Esophagus squamous epithelium (tissue), 5 donors: ENCODE results near the gene HOXC10. TPM values are rescaled to one million over a fixed set of nuclear protein-coding genes. Genes with fewer than 3 reads are reported as not detected.

Source experiments
- DNase-seq: peaks from one replicate; lab custom pipeline; 2025; lab: John Stamatoyannopoulos, UW
- H3K27ac ChIP-seq, 4 donors: fragments of 200-600 bp; sonication (generic); one replicate each; pipeline ENCODE4 v1.5.1; 2016 to 2019; ENCODE audit warnings: mild to moderate bottlenecking in 1 of 4
- H3K27me3 ChIP-seq, 4 donors: fragments of 200-600 bp; sonication (generic); 1 replicate in 3 of 4; 2 replicates in 1 of 4; pipeline versions ENCODE4 v1.5.1 to v1.6.0; 2017 to 2021; ENCODE audit warnings: antibody characterized with exemption in 1 of 4
- H3K36me3 ChIP-seq, 3 donors: fragments of 200-600 bp; sonication (generic); one replicate each; pipeline ENCODE4 v1.5.1; 2016 to 2019
- H3K4me1 ChIP-seq, 3 donors: fragments of 200-600 bp; sonication (generic); one replicate each; pipeline ENCODE4 v1.5.1; 2017 to 2019
- H3K4me3 ChIP-seq, 4 donors: fragments of 200-600 bp; sonication (generic); 1 replicate in 3 of 4; 2 replicates in 1 of 4; pipeline ENCODE4 v1.5.1; 2016 to 2019; ENCODE audit warnings: mild to moderate bottlenecking in 2 of 4, moderate library complexity in 1 of 4
- H3K9me3 ChIP-seq, 3 donors: fragments of 200-600 bp; sonication (generic); one replicate each; pipeline ENCODE4 v1.5.1; 2016 to 2019
- POLR2A ChIP-seq, 4 donors: fragments of 450-650 bp; IDR thresholded peaks; one replicate each; pipeline ENCODE4 v1.6.1; 2017; ENCODE audit warnings: antibody characterized with exemption in 4 of 4, mild to moderate bottlenecking in 4 of 4, moderate library complexity in 3 of 4
- WGBS, 2 donors: methylation state at CpG; one replicate each; pipeline ENCODE4 v1.1.5; 2018; 5-methylcytosine and 5-hydroxymethylcytosine counted together
- intact Hi-C: fragments of 100-400 bp; cut with DNase I; formaldehyde crosslinking; loops from one replicate; pipeline ENCODE4 v1.15.0; 2022
- total RNA-seq, 4 donors: library from RNA; depleted of rRNA; stranded (reverse); fragments of >200 nt; gene quantifications; one replicate each; pipeline ENCODE4 v1.1.0, GENCODE V29; 2016
- TF ChIP-seq, protein P1 (sequence below), 6 experiments: fragments of 450-650 bp in 4 of 6; fragments of 200-600 bp in 2 of 6; sonication (generic) in 2 of 6; IDR thresholded peaks; one replicate each; pipeline ENCODE4 v1.5.1; 2016 to 2019; ENCODE audit warnings: antibody characterized with exemption in 6 of 6, mild to moderate bottlenecking in 4 of 6, moderate library complexity in 4 of 6
- donor health status: DM: yes; HTN: yes; CAD: no.

HOXC10 gene
- total RNA-seq, 4 donors from 2014 or later, result 0.31 to 1.3 TPM; not detected in 2

DNA sequence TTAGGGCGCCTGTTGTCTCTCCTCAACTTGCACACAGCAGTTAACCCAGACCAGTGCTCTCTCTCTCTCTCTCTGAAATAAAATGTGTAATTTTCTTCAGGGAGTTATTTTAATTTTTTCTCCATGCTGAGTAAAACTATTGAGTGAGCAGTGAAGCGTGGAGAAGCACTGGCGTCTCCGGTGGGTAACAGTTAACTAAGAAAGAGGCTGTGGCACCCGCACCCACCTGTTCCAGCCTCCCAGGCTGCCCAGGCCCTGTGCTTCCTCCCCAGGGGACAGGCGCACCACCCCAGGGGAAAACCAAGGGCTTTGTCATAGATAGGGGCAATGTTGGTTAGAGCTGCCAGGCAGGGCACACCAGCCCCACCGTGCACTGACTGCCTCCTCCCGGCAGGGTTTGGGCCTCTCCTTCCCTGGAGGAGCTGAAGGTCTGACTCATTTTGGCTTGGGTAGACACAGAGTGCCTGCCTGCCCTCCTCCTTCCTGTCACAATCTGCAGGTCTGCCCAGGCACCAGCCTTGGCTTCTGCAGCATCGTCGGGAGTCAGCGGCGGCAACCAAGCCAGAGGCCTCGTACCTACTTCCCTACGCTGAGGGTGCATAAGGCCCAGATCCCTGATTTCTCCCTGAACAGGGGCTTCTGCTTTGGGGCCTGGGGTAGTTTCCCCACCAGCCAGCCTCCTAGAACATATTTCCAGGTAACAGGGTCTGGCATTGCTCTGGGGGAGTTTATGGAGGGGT is 51.8 kb downstream of the HOXC10 start:
- peak in 1 of 4 donors; percentile 28 for TF ChIP-seq POLR2A (IDR thresholded peaks at IDR 0.05)
- TF ChIP-seq, protein P1, sequence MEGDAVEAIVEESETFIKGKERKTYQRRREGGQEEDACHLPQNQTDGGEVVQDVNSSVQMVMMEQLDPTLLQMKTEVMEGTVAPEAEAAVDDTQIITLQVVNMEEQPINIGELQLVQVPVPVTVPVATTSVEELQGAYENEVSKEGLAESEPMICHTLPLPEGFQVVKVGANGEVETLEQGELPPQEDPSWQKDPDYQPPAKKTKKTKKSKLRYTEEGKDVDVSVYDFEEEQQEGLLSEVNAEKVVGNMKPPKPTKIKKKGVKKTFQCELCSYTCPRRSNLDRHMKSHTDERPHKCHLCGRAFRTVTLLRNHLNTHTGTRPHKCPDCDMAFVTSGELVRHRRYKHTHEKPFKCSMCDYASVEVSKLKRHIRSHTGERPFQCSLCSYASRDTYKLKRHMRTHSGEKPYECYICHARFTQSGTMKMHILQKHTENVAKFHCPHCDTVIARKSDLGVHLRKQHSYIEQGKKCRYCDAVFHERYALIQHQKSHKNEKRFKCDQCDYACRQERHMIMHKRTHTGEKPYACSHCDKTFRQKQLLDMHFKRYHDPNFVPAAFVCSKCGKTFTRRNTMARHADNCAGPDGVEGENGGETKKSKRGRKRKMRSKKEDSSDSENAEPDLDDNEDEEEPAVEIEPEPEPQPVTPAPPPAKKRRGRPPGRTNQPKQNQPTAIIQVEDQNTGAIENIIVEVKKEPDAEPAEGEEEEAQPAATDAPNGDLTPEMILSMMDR (IDR thresholded peaks at IDR 0.05), result peak in 4 of 6 experiments; percentile 7 to 66 (median 54)
- intact Hi-C loops, result no loop called here
- H3K9me3 ChIP-seq, result no peaks in the 10 kb centered on the region
- H3K4me1 ChIP-seq, result peaks cover 16 to 94% (median 27%) of the 10 kb centered on the region in 3 donors
- peaks cover 0 to 90% (median 5%) of the 10 kb centered on the region in 4 donors for H3K27me3 ChIP-seq
- H3K4me3 ChIP-seq, result peak overlapping the region in 3 of 4 donors; percentile 5 to 30 (median 29)
- peak overlapping the region in 3 of 4 donors; percentile 37 to 85 (median 49) for H3K27ac ChIP-seq
- H3K36me3 ChIP-seq, result no peaks in the 10 kb centered on the region
- WGBS, 2 donors, result 33% methylated on average over 10 to 11 of the region's 14 CpGs
- no peak for DNase-seq

DNA sequence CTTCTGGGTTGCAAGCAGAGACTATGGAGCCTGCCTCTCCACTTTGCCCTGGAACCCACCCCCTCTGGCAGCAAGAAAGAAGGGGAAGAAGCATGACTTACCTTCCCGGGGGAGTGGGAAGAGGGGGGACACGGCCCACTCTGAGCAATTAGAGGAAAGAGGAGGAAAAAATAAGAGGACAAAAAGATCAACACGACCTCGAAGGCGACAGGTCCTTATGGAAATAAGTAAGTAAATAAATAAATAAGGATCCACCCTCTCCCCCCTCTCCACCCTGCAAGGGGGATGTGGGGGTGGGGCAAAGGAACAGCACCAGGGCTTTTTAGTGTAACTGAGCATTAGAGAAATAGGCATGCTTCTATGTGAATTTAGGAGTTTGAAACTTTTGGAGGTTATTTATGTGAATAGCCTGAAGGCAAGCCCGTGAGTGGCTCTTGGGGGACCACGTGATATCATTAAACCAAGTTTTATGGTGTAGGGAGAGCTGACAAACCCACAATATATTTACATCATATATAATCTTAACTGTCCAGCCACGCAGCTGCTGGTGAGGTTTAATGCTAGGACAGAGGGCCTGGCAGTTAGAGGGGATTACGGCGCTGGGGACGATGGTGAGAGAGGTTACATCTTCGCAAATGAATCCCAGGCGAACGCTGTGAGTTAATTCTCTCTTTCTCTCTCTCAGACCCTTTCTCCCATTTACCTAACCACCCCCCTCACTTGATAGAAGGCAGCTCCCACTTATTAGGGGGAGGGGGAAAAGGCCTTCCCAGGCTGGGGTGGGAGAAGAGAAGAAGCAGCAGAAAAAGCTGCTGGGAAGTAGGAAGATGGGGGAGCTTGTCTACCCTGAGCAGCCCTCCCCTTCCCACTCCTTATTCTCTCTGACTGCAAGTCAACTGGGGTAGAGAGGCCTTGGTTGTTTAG is 52.7 kb downstream of the HOXC10 start:
- H3K27me3 ChIP-seq, result peaks cover 0 to 89% (median 3%) of the 10 kb centered on the region in 4 donors
- peaks cover 16 to 90% (median 27%) of the 10 kb centered on the region in 3 donors for H3K4me1 ChIP-seq
- no peak for TF ChIP-seq POLR2A (IDR thresholded peaks at IDR 0.05)
- TF ChIP-seq, protein P1 (IDR thresholded peaks at IDR 0.05), result no peak
- DNase-seq, result no peak
- H3K9me3 ChIP-seq, result no peaks in the 10 kb centered on the region
- 37 to 53% methylated on average over 14 of the region's 14 CpGs for WGBS, 2 donors
- H3K36me3 ChIP-seq, result no peaks in the 10 kb centered on the region
- intact Hi-C loops, result no loop called here
- peak overlapping the region; percentile 37 to 85 (median 57) for H3K27ac ChIP-seq
- H3K4me3 ChIP-seq, result peak overlapping the region in 3 of 4 donors; percentile 5 to 30 (median 29)

GRCh38 chr12:54038284-54038870 is 53.4 kb downstream of the HOXC10 start:
- WGBS, 2 donors, result 44 to 68% methylated on average over 3 to 5 of the region's 5 CpGs
- TF ChIP-seq POLR2A (IDR thresholded peaks at IDR 0.05), result no peak
- TF ChIP-seq, protein P1 (IDR thresholded peaks at IDR 0.05), result no peak
- intact Hi-C loops, result no loop called here
- H3K4me3 ChIP-seq, result peak overlapping the region in 2 of 4 donors; percentile 20 to 40
- no peak for DNase-seq
- peaks cover 0 to 88% (median 3%) of the 10 kb centered on the region in 4 donors for H3K27me3 ChIP-seq
- peaks cover 12 to 88% (median 27%) of the 10 kb centered on the region in 3 donors for H3K4me1 ChIP-seq
- H3K36me3 ChIP-seq, result no peaks in the 10 kb centered on the region
- peak overlapping the region; percentile 41 to 85 (median 69) for H3K27ac ChIP-seq
- H3K9me3 ChIP-seq, result no peaks in the 10 kb centered on the region

DNA sequence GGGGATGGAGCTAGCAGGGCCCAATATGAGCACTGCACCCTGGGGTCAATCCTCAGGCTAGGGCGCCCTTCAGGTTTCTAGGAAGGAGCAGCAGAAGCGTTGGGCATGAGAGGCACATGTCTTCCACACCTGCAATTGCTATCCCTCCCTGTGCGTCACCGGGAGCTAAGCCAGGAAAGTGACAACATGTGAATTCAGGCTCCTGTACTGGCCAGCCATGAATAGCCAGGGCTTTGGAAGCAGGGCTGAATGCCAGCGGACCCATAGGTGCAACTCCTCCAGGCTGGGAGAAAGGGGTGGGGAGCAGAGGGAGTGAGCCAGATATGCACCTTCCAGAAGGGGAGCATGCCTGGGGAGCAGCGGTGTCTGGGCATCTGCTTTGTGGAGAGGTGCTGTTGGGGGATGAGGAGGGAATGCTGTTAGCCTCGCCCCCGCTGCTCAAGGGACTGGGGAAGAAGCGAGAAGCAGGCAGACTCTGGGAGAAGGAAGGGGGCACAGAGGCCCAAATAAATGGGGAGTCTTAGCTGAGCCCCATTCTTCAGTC is 54.0 kb downstream of the HOXC10 start:
- peak in 1 of 4 donors; percentile 7 for TF ChIP-seq POLR2A (IDR thresholded peaks at IDR 0.05)
- TF ChIP-seq, protein P1 (IDR thresholded peaks at IDR 0.05), result no peak
- Histone ChIP-seq H3K27me3 (peaks cover 0 to 85% (median 3%) of the 10 kb centered on the region in 4 donors), H3K4me3 (peak overlapping the region in 3 of 4 donors; percentile 4 to 40 (median 13)), H3K27ac (peak overlapping the region; percentile 41 to 85 (median 69)), H3K9me3 (no peaks in the 10 kb centered on the region), H3K36me3 (no peaks in the 10 kb centered on the region), H3K4me1 (peaks cover 8 to 88% (median 27%) of the 10 kb centered on the region in 3 donors)
- WGBS, 2 donors, result 27 to 38% methylated on average over 4 to 6 of the region's 9 CpGs
- no peak for DNase-seq
- intact Hi-C loops, result no loop called here
